GM18867 (cell line): Measurements from ENCODE around the gene GPC6.

Source experiments
- ATAC-seq: cut with Tn5 transposase; IDR thresholded peaks from one replicate; pipeline ENCODE4 v1.9.1; 2021; ENCODE audit warnings: mild to moderate bottlenecking, moderate library complexity; ENCODE audit not compliant: unreplicated experiment

Gene GPC6

GRCh38 chr13:94218951-94219350, 992.3 kb downstream of the GPC6 start:
- no peak for ATAC-seq

GRCh38 chr13:94224670-94225069, 998.1 kb downstream of the GPC6 start:
- no peak for ATAC-seq

DNA sequence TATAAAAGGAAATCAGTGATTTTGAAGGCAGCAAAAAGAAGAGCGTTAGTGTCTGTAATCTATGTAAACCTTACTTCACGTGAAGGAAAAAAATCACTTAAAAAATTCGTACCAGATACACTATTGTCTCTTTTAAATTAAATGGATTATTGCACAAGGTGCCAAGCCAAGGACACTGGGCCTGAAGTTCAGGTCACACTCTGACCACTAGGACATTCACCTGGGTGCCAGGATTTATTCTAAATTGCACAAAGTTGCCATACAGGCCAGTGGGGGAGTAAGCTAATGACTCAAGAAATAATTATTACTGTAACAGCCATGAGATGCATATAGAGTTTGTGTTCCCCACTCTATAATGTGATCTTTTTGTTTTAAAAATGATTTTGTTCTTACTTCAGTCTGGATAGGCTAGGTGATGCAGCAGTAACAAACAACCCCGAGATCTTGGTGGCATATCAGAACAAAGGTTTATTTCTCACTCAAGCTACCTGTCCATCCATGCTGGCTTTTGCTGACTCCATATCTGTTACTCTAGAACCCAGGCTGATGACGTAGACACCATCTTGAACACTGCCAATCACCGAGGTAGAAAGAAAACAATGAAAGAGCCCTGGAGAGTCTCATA, 1000.8 kb downstream of the GPC6 start:
- ATAC-seq = no peak

GRCh38 chr13:94228763-94229162, 1002.2 kb downstream of the GPC6 start:
- no peak for ATAC-seq

DNA sequence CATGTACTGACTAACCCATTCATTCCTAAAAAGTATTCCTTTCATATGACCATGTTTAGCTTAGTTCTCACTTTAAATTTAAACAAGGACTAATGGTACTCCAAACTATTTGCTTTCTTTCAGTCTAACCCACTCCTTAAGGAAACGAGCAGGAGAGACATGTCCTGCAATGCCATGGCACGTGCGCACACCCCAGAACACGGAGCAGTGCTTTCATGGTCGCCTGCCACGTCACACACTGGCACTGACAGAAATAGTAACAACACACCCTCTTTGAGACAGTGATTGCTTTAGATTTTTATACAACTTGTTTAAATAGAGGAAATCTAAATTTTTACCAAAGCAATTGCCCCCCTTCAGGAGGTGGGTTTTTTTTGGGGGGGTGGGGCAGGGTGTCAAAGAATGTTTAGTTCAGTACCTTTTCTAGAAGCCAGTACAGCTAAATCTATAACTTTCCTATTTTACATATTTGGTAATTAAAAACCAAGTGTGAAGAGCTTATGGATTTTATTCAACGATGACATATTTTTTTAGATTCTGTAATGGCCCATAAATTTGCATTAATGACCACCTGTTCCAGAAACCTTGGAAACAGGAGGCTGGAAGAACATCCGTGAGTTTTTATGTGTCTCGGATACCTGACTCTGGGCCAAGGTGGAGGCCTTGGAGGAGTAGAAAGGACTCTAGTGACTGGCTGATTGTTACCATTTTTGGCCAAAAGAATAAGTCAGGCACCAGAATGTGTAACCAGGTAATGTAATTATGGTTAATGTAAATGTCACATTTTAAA, 1005.7 kb downstream of the GPC6 start:
- no peak for ATAC-seq

DNA sequence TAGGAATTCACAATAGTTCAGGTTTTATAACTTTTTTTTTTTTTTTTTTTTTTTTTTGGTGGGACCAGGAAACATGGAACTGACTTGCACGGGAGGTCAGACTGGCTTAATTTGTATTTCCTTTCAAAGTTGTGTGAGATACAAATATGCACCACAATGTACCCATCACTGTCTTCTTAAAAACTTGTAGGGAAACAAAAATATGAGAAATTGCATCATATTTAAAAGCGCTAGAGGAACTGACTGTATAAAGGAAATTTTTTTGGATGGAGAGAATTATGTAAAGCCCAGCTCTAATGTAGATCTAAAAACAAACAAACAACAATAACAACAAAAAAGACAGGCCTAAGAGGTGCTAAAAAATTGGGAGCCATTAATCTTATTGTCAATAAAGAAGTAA, 1006.3 kb downstream of the GPC6 start:
- no peak for ATAC-seq

DNA sequence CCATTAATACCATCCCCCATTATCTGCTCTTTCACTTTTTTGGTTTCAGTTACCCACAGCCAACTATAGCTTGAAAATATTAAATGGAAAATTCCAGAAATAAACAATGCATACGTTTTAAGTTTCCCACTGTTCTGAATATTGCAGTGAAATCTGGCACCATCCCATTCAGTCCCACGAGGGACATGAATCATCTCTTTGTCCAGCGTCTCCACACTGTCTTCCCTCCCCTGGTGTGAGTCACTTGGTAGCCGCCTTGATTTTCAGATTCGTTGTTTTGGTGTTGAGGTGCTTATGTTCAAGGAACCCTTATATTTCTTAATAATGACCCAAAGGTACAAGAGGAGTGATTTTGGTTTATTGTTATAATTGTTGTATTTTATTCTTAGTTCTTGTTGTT, 1006.8 kb downstream of the GPC6 start:
- no peak for ATAC-seq

DNA sequence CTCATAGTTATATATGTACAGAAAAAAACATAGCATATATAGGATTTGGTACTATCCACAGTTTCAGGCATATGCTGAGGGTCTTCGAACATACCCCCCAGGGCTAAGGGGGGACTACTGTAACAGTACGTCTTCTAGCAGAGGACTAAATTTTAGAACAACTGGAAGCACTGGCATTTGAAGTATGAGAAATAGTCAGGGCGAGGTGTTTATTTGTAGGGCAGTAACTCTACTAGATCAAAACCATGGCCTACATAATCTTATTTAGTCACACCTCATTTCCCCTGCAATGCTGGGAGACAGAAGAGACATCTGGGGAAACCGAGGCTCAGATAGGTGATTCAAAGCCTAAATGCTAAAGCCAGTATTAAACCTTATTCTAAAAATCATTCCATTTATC, 1007.2 kb downstream of the GPC6 start:
- ATAC-seq = no peak

GRCh38 chr13:94234738-94235137, 1008.1 kb downstream of the GPC6 start:
- ATAC-seq = no peak

DNA sequence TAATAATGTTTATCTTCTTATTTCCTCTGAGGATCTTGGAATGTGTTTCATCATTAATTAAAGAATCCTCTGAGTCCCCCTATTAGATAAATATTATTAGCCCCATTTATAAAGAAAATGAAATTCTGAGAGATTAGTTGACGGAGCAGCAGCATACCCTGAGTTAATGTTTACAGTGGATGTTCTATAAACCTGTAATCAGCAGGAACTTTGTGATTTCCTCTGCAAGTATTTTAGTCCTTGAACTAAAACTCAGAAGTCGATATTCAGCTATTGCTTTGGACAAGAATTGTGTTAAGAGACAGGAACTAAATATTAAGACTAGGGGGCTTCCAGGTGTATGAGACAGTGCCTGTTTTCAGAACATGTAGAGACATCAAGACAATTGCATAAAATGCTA, 1009.5 kb downstream of the GPC6 start:
- no peak for ATAC-seq

DNA sequence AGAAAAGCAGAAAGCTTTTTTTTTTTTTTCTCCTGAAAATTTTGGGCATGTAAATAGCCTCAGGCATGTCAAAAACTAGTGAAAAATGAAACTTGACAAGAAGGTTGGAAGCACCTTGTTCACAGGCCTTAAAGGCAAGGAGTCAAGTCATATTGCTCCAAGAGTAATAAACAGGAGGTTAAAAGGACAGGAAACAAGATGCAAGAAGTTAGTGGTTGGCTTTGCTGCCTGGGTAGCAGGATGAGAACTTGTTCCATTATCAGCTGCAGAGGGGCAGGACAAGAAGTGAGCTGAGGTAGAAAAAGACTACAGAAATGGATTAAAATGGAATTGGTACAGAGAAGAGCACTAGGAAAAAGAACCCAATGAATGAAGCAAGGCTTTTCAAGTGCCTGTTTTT, 1010.3 kb downstream of the GPC6 start:
- no peak for ATAC-seq

- ATAC-seq = no peak
These were observed 1012.5 kb downstream of the GPC6 start for GRCh38 chr13:94239135-94239534.

DNA sequence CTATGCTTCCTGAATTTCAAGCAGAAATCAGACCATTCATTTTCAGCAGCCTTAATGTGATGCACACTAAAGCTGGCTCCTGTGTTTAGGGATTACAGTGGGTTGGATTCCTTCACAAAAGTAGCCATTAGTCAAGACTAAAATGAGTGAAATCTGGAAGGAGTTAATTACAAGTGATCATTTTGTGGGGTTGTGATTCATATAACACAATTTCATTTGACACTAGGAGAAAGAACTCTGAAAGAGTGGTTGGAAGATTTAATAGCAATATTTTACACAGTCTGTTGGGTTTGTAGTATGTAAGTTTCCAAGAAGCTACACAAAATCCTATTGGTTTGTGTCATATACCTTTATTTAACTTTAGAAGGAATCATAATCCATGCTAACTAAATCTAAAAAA, 1015.9 kb downstream of the GPC6 start:
- no peak for ATAC-seq

DNA sequence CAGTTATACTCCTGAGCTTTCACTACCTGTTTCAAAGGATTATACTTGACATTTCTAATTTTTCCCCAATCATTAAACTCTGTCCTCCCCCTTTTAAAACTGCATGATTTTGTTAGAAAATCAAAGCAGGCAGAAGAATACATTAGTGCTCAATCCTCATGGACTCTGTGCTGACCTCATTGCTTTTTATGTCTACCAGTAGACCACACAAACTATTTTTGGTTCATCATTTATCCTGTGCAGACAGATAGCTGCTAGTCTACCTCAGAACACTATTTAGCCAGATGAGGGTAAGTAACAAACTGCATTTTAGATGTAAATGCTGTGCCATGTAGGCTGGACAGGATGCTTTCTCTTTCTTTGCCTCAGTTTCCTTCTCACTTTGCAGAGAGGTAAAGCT, 1016.9 kb downstream of the GPC6 start:
- no peak for ATAC-seq

DNA sequence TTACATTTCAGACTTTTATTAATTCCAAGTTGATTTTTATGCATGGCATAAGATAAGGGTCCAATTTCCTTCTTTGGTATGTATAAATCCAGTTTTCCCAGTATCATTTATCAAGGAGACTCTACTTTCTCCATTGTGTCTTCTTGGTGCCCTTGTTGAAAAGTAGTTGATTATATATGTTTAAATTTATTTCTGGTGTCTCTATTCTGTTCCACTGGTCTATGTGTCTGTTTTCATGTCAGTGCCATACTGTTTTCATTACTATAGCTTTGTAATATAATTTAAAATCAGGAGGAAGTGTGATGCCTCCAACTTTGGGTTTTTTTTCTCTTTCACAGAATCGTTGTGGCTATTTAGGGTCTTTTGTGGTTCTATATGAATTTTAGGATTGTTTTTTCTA, 1019.9 kb downstream of the GPC6 start:
- ATAC-seq = no peak

- ATAC-seq = no peak
These were observed 1021.3 kb downstream of the GPC6 start for GRCh38 chr13:94247890-94248289.

DNA sequence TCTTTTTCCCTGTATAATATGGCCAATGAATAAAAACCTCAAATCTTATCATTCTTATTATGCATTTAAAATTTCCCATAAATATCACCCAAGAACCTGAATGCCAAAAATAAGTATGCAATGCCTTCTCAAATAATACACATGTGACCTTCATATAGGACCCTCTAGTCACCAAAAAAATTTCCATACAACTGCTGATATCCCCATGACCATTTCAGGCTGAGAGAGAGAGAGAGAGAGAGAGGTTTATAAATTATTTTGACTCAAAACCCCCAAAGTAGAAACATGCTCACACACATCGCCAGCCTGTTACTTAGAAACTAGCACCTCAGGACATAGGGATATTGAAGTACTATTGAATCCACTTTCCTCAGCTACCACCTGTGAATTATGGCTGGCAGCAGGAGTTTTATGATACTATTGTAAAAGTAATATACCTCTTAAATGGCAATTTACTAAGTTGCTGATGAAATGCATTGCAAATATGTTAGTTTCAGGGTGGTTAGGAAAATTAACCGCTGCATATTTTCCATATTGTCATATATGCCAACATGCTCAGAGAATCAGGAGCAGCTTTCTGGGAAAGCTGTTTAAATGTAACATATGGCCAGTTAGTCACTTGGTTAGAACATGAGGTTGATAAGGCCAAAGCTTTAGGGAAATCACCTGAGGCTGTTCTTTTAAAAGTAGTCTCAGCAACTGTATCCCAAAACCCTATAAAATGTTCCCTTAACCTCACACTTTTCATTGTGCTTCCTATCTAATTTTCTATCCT, 1022.0 kb downstream of the GPC6 start:
- ATAC-seq = no peak

GRCh38 chr13:94249512-94249911, 1022.9 kb downstream of the GPC6 start:
- ATAC-seq = no peak

GRCh38 chr13:94251831-94252608, 1025.4 kb downstream of the GPC6 start:
- ATAC-seq = no peak

DNA sequence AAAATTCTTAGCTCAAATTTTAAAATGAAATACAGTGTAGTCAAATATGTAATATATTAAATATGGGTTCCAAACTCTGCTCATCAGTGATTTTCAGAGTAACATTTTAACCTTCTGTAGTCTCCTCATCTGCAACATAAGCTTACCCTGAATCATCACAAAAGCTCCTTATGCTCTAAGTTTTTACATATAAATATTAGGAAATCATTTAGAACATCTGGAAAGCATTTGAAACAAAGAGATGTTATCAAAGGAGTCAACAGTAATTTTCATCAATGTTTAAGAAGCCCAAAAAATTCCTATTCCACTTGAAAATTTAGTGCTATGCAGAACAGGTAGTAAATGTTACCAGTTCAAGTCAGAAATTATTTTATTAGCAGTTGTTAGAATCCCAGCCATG, 1028.1 kb downstream of the GPC6 start:
- no peak for ATAC-seq

DNA sequence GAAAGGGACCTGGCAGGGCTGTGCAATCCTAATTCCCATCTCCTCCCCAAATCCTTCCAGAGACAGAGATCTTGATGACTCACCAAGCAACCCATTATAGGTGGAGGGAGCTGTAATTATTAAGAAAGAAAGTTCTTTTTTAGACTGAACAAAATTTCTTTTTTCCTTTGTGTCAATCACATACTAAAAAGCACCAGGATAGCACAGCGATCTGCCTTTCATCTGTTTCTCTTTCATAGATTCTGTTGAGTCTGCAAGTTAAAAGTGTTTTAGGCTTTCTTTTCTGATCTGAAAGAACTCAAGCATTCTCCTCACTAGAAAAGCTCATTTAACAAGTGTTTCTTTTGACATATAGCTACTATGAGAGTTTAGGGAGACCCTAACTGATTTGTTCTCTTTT, 1030.1 kb downstream of the GPC6 start:
- no peak for ATAC-seq
